Measurements from ENCODE around the gene ANKHD1.
"Not testable (repeated sequence)": the region's sequence is repeated elsewhere in the genome, so short reads cannot be mapped to it uniquely, and the experiment has no call there.

Gene ANKHD1

DNA sequence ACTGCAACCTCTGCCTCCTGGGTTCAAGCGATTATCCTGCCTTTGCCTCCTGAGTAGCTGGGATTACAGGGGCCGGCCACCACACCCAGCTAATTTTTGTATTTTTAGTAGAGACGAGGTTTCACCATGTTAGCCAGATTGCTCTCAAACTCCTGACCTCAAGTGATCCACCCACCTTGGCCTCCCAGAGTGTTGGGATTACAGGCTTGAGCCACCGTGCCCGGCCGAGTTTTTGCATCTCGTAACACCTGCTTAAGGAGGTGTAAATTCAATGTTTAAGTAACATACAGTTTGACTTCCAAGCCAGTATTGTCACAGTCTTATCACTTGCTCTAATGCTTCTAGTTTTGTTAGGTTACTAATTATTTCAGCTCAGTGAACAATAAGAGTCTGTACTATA lies 19.7 kb downstream of the ANKHD1 start:
- FAIRE-seq, result not testable (repeated sequence)

DNA sequence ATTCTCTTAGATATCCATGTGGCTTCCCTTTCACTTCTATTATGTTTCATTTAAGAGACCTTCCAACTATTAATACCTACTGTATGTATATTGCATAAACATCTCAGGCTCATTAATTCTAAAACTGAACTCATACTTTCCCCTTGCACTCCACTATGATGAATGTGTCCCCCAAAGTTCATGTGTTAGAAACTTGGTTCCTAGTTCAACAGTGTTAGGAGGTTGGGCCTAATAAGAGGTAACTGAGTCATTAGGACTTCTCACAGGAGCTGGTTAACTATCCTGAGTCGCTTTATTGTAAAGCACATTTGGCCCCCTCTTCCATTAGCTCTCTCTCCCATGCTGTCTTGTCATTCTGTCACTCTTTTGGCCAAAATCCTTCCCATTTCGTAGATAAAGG lies 22.0 kb downstream of the ANKHD1 start:
- no peak for FAIRE-seq

DNA sequence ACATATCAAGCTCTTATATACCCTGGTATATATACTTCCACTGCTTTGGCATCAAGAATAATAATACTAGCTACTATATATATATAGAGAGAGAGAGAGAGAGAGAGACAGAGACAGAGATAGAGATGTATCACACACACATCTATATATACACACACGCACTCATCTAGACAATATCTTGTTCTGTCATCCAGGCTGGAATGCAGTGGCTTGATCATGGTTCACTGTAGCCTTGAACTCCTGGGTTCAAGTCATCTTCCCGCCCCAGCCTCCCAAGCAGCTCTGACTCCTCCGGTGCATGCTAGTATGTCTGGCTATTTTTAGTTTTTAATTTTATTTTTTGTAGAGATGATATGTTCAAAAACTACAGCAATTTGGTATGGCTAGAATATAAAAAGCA lies 22.5 kb downstream of the ANKHD1 start:
- FAIRE-seq, result no peak

DNA sequence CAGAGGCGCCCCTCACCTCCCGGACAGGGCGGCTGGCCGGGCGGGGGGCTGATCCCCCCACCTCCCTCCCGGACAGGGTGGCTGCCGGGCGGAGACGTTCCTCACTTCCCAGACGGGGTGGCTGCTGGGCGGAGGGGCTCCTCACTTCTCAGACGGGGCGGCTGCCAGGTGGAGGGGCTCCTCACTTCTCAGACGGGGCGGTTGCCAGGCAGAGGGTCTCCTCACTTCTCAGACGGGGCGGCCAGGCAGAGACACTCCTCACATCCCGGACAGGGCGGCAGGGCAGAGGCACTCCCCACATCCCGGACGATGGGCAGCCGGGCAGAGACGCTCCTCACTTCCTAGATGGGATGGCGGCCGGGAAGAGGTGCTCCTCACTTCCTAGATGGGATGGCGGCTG lies 26.1 kb downstream of the ANKHD1 start:
- not testable (repeated sequence) for FAIRE-seq

DNA sequence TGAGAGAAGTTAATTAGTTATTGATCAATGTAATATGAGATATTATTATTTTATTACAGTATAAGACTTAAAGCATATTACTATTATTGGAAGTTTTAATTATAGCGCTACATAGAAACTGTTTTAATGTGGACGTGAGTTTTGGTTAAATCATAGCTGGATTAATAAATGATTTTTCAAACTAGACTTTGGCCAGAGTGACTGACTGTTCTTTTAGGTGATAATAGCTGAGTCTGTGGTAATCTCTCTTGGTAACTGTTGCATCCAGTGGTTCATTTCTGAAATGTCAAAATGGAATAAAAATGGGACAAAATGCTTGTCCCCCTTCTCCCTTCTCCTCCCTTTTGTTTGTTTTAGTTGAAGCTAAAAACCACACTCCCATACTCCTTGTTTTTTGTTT lies 28.1 kb downstream of the ANKHD1 start:
- FAIRE-seq, result peak; percentile 90

DNA sequence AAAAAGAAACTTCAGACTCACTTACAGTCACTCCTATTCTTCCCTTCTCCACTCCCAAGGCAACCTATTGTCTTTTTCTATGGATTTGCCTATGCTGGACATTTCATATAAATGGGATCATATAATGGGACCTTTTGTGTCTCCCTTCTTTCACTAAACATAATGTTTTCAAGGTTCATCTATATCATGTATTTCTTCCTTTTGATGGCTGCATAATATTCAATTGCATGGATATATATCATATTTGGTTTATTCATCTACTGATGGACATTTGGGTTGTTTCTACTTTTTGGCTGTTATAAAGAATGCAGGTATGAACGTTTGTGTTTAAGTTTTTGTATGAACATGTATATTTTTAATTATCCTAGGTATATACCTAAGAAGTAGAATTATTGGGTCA lies 30.6 kb downstream of the ANKHD1 start:
- peak; percentile 60 for FAIRE-seq

DNA sequence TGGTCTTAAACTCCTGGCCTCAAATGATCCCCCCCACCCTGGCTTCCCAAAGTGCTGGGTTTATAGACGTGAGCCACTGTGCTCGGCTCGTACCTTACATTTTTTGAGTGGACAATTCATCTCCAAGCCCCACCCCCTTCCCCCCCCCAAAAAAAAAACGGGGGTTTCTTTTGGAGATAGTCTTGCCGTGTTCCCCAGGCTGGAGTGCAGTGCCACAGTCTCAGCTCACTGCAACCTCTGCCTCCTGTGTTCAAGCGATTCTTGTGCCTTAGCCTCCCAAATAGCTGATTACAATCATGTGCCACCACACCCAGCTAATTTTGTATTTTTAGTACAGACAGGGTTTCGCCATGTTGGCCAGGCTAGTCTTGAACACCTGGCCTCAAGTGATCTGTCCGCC lies 31.3 kb downstream of the ANKHD1 start:
- no peak for FAIRE-seq

DNA sequence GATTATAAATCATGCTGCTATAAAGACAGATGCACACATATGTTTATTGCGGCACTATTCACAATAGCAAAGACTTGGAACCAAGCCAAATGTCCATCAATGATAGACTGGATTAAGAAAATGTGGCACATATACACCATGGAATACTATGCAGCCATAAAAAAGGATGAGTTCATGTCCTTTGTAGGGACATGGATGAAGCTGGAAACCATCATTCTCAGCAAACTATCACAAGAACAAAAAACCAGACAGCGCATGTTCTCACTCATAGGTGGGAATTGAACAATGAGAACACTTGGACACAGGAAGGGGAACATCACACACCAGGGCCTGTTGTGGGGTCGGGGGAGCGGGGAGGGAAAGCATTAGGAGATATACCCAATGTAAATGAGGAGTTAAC lies 55.7 kb downstream of the ANKHD1 start:
- FAIRE-seq, result not testable (repeated sequence)

DNA sequence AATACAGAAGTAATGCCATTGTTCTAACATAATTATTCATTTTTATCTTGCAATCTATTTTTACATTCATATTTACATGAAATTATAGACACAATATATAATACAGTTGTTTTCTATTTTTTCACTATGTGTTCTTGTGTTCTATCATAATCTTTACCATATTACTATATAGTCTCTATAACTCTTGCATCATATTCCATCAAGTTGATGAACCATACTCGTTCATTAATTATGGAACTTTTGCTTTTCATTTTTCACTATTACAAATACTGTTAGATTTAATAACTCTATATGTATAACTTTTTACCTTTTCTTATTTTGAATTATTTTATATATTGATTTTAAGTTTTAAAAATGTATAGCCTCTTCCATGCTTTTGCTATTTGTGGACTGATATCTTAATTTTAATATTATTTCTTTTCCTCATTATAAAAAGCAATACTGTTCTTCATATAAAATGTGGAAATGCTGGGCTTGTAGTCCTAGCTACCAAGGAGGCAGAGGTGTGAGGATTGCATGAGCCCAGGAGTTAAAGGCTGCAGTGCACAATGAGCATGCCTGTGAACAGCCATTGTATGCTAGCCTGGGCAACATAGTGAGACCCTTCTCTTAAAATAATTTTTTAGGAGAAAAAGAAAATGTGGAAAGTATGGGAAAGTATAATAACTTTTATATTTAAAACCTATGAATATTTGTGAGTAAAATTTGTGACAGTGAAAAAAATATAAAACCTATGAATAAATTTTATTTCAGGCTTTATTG lies 65.5 kb downstream of the ANKHD1 start:
- FAIRE-seq, result peak; percentile 13

DNA sequence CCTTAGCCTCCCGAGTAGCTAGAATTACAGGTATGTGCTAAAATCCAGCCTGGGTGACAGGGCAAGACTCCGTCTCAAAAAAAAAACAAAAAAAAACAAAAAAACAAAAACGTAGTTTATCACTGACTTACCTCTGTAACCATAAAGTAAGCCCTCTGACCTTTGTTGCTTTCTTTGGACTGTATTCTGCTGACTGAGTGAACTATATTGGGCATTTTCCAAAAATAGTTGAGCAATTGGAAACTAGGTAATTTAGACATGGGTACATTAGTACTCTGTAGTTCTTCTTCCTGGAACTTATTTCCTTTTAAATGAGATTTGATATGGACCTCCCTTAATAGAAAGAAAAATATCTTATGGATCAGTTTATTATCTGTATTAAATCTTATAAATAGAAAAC lies 66.6 kb downstream of the ANKHD1 start:
- FAIRE-seq, result peak; percentile 58

DNA sequence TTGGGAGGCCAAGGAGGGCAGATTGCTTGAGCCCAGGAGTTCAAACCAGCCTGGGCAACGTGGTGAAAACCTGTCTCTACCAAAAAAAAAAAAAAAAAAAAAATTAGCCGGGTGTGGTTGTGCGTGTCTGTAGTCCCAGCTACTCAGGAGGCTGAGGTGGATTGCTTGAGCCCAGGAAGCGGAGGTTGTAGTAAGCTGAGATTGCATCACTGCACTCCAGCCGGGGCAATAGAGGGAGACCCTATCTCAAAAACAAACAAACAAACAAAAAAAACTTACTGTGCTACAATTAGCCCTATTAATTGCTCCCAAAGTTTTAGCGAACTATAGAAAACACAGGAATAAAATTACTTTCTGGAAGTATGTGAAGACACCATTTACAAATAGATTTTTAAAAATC lies 67.6 kb downstream of the ANKHD1 start:
- no peak for FAIRE-seq

DNA sequence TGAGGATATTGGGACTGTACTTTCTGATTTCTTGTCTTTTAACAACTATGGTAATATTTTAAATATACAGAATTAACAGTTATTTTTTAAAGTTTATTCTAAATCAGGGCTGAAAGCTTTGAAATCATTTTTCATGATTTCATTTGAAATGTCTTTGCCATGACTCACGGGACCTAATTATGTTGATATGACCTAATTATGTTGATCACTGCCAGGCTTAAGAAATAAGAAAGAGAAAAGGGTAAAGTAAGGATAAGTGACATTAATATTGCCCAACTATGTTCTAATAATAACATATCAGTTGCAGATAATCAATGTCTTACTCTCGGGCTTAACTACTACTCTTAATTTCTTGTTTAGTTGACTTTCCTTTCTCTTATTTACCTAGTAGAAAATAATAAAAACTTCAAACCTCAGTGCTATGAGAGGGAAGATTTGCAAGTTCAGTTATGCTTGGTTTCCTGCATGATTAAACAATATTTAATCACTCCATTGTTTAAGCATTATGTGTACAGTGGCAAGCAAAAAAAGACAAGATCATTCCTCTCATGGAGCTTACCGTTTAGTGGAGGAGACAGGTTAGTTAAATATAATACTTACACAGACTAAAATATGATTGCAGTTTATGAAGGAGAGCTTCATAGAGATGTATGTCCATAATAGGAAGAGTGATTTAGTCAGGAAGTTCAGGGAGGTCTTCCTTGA lies 78.8 kb downstream of the ANKHD1 start:
- peak; percentile 27 for FAIRE-seq

DNA sequence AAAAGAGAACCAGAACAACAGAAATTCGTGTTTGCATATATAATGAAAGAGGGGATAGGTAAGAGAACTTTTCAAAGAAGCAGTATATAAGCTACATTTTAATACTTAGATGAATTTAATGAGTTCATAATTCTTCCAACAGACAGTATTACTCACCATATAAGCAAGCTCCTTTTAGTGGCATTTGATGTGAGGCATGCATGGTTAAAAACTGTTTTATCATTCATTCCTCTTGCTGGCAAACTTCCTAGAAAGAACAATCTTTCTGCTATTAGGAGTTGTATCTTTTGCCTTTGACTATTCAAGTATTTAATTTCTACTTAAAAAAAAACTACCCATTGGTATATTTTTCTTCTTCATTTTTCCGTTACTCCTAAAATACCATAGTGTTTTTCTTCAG lies 80.1 kb downstream of the ANKHD1 start:
- peak; percentile 88 for FAIRE-seq

DNA sequence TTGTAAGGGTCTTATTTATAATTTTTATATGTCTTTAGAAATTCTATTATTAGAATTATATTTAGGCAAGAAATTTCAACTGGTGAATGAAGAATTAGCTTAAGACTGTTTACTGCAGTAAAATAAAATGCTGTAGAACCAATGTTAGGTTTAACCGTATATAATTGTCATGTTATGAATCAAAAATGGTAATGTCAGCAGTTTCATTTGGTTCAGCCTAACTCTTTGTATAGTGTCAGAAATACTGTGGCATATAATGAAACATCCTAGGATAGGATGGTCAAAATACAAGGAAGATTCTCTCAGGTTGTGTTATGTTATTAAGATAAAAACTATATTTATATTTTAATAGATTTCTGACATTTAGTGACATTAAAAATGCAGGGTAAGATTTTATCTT lies 81.4 kb downstream of the ANKHD1 start:
- FAIRE-seq, result no peak

DNA sequence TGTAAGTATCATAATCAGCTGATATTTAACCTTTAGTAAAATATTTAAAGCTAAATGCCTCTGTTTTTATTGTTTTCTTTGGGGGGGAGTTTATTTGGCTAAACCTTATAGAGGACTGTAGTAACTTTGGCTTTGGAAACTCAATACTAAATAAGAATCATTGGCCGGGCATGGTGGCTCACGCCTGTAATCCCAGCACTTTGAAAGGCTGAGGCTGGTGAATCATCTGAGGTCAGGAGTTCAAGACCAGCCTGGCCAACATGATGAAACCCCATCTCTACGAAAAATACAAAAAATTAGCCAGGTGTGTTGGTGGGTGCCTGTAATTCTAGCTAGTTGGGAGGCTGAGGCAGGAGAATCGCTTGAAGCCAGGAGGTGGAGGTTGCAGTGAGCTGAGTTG lies 86.5 kb downstream of the ANKHD1 start:
- not testable (repeated sequence) for FAIRE-seq

DNA sequence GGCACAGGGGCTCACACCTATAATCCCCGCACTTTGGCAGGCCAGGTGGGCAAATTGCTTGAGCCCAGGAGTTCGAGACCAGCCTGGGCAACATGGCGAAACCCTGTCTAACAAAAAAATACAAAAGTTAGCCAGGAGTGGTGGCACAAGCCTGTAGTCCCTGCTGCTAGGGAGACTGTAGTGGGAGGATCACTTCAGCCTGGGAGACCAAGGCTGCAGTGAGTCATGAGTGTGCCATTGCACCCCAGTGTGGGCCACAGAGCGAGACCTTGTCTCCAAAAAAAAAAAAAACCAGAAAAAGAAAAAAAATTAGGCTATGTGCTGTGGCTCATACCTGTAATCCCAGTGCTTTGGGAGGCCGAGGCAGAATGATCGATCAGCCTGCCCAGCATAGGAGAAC lies 87.3 kb downstream of the ANKHD1 start:
- no peak for FAIRE-seq

DNA sequence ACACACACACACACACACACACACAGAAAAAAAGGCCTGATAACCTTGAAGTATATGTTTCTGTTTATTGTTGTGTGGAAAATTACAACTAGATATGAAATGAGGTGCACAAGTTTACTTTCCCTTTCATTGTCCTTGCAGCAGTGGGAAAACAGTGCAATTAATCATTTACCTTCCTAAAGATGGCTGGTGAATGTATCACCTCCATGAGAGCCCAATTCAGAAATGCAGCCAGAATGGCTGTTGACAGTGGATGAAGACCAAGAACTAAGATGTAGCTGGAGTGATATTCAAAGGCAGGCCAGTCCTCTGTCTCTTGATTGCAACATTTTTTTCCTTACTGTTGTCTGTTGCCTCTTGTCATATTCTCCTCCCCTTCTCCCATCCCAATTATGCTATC lies 96.3 kb downstream of the ANKHD1 start:
- FAIRE-seq, result no peak

DNA sequence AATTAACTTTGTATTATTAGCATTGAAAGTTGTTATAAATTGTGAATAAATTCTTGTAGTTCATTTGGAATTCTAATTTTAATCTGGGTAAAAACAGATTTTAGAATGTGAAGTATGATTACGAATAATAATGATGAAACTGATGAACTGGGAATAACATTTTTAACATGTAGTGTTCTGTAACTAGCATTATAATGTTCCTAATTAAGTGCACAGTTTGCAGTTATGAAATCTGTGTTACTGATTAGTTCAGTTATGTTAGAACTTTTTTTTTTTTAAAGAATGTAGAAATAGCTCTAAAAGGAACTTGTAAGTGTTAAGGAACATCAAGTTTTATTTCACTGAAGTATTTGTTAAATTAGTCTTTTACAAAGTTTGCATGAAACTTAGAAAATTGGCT lies 97.0 kb downstream of the ANKHD1 start:
- FAIRE-seq, result peak; percentile 94

DNA sequence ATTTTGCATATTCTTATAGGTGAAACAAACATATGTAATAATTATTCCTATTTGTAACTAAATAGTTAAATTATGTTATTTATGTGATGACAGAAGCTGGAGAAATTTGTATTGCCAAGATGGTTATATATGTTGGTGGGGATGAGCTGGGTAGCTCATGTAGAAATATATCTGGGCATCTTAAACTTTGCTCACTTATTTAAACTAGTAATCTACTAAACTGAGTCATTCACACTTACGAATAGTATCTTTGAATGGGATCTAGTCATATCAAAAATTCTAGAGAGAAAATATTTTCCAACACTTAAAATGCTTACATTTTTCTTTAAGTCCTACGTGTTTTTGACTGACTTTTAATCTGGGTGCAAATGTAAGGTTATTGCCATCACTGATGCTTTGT lies 101.2 kb downstream of the ANKHD1 start:
- FAIRE-seq, result no peak

DNA sequence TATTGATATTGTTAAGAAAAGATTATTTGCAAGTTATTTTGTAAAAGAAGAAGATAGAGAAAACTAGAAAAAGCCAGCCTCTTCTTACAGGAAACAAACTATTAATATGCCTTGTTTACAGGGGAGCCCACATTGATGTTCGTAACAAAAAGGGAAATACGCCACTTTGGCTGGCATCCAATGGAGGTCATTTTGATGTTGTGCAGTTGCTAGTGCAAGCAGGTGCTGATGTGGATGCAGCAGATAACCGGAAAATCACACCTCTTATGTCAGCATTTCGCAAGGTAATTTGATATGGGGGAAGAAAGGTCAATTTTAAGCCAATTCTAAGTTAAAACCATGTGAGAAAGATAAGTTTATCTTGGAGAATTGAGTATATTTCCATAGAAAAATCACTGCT lies 108.3 kb downstream of the ANKHD1 start:
- no peak for FAIRE-seq

DNA sequence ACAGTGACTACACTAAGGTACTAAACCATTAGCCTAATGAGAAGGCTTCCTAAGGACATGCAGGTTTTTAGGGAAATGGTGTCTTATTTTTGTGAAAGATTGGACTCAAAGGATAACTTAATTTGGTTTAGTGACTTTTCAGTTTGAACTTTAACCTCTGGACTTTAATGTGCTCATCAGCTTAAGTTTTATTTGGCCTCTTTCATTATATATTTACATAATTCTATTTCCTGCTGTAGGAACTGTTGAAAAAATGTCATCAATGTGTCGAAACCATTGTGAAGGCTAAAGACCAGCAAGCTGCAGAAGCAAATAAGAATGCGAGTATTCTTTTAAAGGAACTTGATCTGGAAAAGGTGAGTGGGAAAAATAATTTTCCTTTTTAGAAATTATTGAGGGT lies 111.5 kb downstream of the ANKHD1 start:
- FAIRE-seq, result no peak

DNA sequence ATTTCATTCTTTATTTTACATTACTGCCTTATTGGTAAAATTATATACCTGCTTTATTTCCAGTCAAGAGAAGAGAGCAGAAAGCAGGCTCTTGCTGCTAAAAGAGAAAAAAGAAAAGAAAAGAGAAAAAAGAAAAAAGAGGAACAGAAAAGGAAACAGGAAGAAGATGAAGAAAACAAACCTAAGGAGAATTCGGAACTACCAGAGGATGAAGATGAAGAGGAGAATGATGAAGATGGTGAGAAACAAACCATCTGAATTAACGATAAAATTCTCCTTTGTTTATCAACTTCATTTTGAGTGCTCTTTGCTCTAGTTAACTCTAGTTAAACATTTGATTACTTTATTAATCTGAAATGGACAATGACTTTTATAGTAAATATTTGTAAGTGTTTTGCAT lies 122.4 kb downstream of the ANKHD1 start:
- FAIRE-seq, result no peak

DNA sequence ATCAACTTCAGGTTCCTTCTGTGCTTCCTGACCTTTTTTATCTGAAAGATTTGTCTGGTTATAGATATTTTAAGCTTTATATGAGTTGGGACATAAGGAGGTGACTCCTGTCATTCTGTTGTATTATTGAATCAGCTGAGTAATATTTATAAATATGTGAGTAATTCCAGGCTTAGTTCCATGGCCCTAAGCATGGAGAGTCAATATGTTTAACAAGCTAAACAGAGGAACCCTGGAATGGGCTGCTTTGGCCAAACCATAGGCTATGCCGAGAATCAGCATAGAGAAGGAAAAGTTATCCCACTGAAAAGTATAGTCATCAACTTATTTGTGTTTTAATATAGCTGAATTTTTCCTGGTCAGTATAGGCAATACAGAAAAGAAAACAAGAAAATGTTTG lies 138.6 kb downstream of the ANKHD1 start:
- FAIRE-seq, result no peak

DNA sequence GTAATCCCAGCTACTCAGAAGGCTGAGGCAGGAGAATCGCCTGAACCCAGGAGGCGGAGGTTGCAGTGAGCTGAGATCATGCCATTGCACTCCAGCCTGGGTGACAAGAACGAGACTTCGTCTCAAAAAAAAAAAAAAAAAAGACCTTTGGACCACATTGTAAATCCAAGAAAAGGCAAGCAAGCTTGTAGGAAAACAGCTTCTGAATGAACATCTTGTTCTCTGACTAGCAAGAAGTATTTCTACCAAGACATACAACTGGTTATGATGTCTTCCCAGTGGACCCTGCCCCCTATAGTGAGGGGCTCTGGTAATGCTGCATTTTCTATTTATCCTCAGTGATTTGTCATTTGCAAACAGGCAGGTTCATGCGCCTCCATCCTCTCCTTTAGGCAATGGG lies 141.3 kb downstream of the ANKHD1 start:
- FAIRE-seq, result no peak

DNA sequence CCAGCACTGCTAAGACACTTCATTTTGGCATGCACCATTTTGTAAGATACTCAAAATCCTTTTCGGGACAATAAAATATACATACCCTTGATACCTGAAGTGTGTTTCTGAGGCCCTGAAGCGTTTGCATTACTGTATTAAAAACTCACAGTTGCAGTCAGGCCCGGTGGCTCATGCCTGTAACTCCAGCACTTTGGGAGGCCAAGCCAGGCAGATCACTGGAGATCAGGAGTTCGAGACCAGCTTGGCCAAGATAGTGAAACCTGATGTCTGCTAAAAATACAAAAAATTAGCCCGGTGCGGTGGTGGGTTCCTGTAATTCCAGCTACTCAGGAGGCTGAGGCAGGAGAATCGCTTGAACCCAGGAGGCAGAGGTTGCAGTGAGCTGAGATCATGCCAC lies 143.4 kb downstream of the ANKHD1 start:
- no peak for FAIRE-seq
